ENCODE results near the gene ZNF426.

ZNF426 gene

DNA sequence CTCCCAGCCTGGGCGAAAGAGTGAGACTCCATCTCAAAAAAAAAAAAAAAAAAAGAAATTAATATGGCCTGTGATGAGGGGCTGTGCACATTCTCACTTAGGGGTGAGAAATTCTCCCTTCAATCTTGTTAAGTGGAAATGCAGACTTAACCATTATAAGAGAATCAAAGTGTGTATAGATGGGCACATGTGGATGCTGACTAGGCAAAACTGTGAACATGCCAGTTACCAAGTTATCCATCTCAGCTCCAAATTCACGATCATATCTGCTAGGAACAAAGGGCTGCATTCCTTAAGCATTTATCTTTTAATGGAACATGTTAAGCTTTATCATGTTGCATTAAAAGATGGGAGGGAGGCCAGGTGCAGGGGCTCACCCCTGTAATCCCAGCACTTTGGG, 44.3 kb downstream of the ZNF426 start:
- no peak for DNase-seq

DNA sequence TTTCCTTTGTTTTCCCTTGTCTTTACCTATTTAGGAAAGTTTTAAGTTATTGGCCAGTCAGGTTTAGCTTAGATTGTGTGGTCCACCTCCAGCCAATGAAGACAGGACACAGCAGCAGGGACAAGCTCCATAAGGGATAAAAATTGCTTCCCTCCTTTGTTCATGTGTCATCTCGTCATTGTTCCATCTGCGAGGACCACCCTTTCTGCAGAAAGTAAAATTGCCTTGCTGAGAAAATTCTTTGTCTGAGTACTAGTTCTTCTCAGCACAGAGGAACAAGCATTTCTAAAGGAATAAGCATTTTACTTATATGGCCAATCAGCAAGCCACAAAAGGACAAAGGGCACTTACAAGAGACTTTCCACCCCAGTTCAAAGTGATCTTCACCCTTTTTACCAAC, 51.4 kb downstream of the ZNF426 start:
- DNase-seq: no peak

- DNase-seq: no peak
These were observed 53.3 kb downstream of the ZNF426 start for GRCh38 chr19:9485140-9485539.

DNA sequence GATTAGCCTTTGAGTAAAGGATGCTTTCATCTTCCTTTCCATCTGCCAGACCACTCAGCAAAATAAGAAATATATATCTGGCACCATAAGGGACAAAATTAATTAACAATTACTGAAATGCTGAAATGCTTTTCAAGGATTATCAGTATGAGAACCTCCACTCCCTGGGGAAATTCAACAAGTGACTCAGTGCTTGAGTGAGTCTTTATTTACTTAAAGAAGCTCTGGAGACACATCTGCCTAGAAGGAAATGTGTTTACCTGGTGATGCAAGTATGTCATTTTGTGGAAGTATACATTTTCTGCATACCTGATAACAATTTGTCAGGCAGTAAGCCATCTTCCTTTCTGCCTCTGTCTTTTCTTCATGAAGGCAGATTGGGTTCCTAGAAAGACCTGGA, 63.5 kb downstream of the ZNF426 start:
- DNase-seq: no peak

Data from T1000 (cell line).